Adipocyte (in vitro differentiated cells): Measurements from ENCODE around the gene C16orf95.

Source experiments
- DNase-seq: peaks from one replicate; pipeline ENCODE4 v3.0.0-alpha.2; 2015; ENCODE audit warnings: low read depth
- H3K27me3 ChIP-seq: replicated peaks from 2 replicates; pipeline ENCODE4 v1.7.0; 2013; ENCODE audit warnings: mild to moderate bottlenecking, low read length, moderate library complexity; ENCODE audit not compliant: control insufficient read depth, insufficient read depth
- H3K36me3 ChIP-seq: 2 replicates; pipeline ENCODE4 v1.7.0; 2013; ENCODE audit warnings: low read length, mild to moderate bottlenecking, moderate library complexity; ENCODE audit not compliant: control insufficient read depth, insufficient read depth, severe bottlenecking
- H3K4me1 ChIP-seq: 2 replicates; pipeline ENCODE4 v1.7.0; 2013; ENCODE audit warnings: mild to moderate bottlenecking, low read length, moderate library complexity; ENCODE audit not compliant: control insufficient read depth, insufficient read depth
- H3K4me3 ChIP-seq: 2 replicates; pipeline ENCODE4 v1.7.0; 2013; ENCODE audit warnings: mild to moderate bottlenecking, low read length, moderate library complexity
- H3K9ac ChIP-seq: 2 replicates; pipeline ENCODE4 v1.7.0; 2013; ENCODE audit warnings: mild to moderate bottlenecking, low read length, moderate library complexity
- H3K9me3 ChIP-seq: 2 replicates; pipeline ENCODE4 v1.7.0; 2013; ENCODE audit warnings: mild to moderate bottlenecking, low read length, moderate library complexity; ENCODE audit not compliant: control insufficient read depth

C16orf95 gene

GRCh38 chr16:87309620-87310525, 7.3 kb downstream of the C16orf95 start:
- Histone ChIP-seq H3K36me3 (no peaks in the 10 kb centered on the region), H3K4me1 (no peaks in the 10 kb centered on the region), H3K4me3 (no peak overlapping the region), H3K27me3 (no peaks in the 10 kb centered on the region), H3K9ac (no peak overlapping the region), H3K9me3 (peaks cover 8% of the 10 kb centered on the region)
- no peak for DNase-seq

- Histone ChIP-seq H3K4me3 (no peak overlapping the region), H3K36me3 (no peaks in the 10 kb centered on the region), H3K4me1 (no peaks in the 10 kb centered on the region), H3K9ac (no peak overlapping the region), H3K27me3 (no peaks in the 10 kb centered on the region), H3K9me3 (peaks cover 8% of the 10 kb centered on the region)
- DNase-seq: no peak
Observed at GRCh38 chr16:87308826-87309225, 8.4 kb downstream of the C16orf95 start.

- no peak for DNase-seq
- no peak overlapping the region for H3K4me3 ChIP-seq
- peaks cover 8% of the 10 kb centered on the region for H3K9me3 ChIP-seq
- peaks cover 5% of the 10 kb centered on the region for H3K36me3 ChIP-seq
- H3K4me1 ChIP-seq: no peaks in the 10 kb centered on the region
- no peak overlapping the region for H3K9ac ChIP-seq
- no peaks in the 10 kb centered on the region for H3K27me3 ChIP-seq
Observed at GRCh38 chr16:87306516-87306915, 10.7 kb downstream of the C16orf95 start.

- peaks cover 8% of the 10 kb centered on the region for H3K9me3 ChIP-seq
- H3K9ac ChIP-seq: no peak overlapping the region
- H3K4me3 ChIP-seq: no peak overlapping the region
- H3K27me3 ChIP-seq: no peaks in the 10 kb centered on the region
- no peaks in the 10 kb centered on the region for H3K4me1 ChIP-seq
- DNase-seq: peak; percentile 71
- peaks cover 5% of the 10 kb centered on the region for H3K36me3 ChIP-seq
Observed at GRCh38 chr16:87305505-87306391, 11.4 kb downstream of the C16orf95 start.

GRCh38 chr16:87304951-87305350, 12.2 kb downstream of the C16orf95 start:
- peaks cover 8% of the 10 kb centered on the region for H3K9me3 ChIP-seq
- no peak overlapping the region for H3K9ac ChIP-seq
- H3K27me3 ChIP-seq: no peaks in the 10 kb centered on the region
- no peak for DNase-seq
- no peaks in the 10 kb centered on the region for H3K4me1 ChIP-seq
- peaks cover 5% of the 10 kb centered on the region for H3K36me3 ChIP-seq
- no peak overlapping the region for H3K4me3 ChIP-seq

- Histone ChIP-seq H3K36me3 (peaks cover 11% of the 10 kb centered on the region), H3K9me3 (peaks cover 8% of the 10 kb centered on the region), H3K4me1 (no peaks in the 10 kb centered on the region), H3K27me3 (no peaks in the 10 kb centered on the region), H3K9ac (no peak overlapping the region), H3K4me3 (no peak overlapping the region)
- DNase-seq: no peak
Observed at GRCh38 chr16:87303962-87304521, 13.2 kb downstream of the C16orf95 start.

GRCh38 chr16:87303431-87303930, 13.7 kb downstream of the C16orf95 start:
- Histone ChIP-seq H3K9me3 (peaks cover 5% of the 10 kb centered on the region), H3K9ac (no peak overlapping the region), H3K4me3 (no peak overlapping the region), H3K4me1 (no peaks in the 10 kb centered on the region), H3K36me3 (peaks cover 11% of the 10 kb centered on the region), H3K27me3 (no peaks in the 10 kb centered on the region)
- DNase-seq: no peak

GRCh38 chr16:87298857-87299465, 18.2 kb downstream of the C16orf95 start:
- H3K9me3 ChIP-seq: no peaks in the 10 kb centered on the region
- no peak overlapping the region for H3K9ac ChIP-seq
- H3K36me3 ChIP-seq: peaks cover 11% of the 10 kb centered on the region
- H3K4me1 ChIP-seq: no peaks in the 10 kb centered on the region
- H3K4me3 ChIP-seq: no peak overlapping the region
- no peaks in the 10 kb centered on the region for H3K27me3 ChIP-seq
- DNase-seq: no peak

- no peaks in the 10 kb centered on the region for H3K4me1 ChIP-seq
- H3K9me3 ChIP-seq: no peaks in the 10 kb centered on the region
- H3K27me3 ChIP-seq: no peaks in the 10 kb centered on the region
- H3K4me3 ChIP-seq: no peak overlapping the region
- H3K9ac ChIP-seq: no peak overlapping the region
- DNase-seq: peak; percentile 61
- H3K36me3 ChIP-seq: peaks cover 11% of the 10 kb centered on the region
Observed at GRCh38 chr16:87297918-87298631, 19.1 kb downstream of the C16orf95 start.

- H3K27me3 ChIP-seq: no peaks in the 10 kb centered on the region
- H3K9ac ChIP-seq: no peak overlapping the region
- no peak overlapping the region for H3K4me3 ChIP-seq
- peaks cover 2% of the 10 kb centered on the region for H3K9me3 ChIP-seq
- no peak for DNase-seq
- no peaks in the 10 kb centered on the region for H3K4me1 ChIP-seq
- H3K36me3 ChIP-seq: peaks cover 11% of the 10 kb centered on the region
Observed at GRCh38 chr16:87297407-87297806, 19.8 kb downstream of the C16orf95 start.
